Putamen (tissue), 1 donor: ENCODE measurements around the gene SMARCA5.

Experiments
- DNase-seq: peaks from one replicate; pipeline ENCODE4 v3.0.0-alpha.2; 2016; ENCODE audit warnings: low spot score

SMARCA5 gene

DNA sequence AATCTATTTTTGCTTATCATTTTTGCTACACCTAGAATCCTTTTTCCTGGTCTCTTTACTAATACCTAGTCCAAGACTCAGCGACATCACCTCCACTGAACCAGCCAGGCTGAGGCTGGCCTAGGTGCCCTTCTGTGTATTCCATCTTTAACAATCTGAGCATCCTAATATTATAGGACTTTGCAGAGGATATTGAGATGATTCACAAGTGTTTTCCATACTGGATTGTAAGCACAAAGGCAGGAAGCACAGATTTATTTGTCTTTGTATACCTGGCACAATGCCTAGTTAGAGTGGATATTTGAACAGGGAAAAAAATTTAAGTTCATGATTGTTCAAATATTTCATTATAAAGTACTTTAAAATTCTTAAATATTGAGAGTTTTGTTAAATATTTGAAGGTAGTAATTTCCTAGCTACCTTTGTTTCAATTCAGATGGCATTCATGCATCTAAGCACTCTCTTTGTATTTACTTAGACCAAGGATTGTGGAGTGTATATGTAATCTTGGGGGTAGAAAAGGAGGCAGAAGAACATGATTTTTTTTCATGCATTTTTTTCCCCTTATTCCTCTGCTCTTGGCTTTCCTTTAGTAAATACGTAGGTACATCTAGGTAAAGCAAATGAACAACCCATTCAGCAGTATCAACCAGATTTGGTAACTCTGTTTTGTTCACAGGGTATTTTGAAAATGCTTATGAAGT is 18.4 kb downstream of the SMARCA5 start:
- no peak for DNase-seq

DNA sequence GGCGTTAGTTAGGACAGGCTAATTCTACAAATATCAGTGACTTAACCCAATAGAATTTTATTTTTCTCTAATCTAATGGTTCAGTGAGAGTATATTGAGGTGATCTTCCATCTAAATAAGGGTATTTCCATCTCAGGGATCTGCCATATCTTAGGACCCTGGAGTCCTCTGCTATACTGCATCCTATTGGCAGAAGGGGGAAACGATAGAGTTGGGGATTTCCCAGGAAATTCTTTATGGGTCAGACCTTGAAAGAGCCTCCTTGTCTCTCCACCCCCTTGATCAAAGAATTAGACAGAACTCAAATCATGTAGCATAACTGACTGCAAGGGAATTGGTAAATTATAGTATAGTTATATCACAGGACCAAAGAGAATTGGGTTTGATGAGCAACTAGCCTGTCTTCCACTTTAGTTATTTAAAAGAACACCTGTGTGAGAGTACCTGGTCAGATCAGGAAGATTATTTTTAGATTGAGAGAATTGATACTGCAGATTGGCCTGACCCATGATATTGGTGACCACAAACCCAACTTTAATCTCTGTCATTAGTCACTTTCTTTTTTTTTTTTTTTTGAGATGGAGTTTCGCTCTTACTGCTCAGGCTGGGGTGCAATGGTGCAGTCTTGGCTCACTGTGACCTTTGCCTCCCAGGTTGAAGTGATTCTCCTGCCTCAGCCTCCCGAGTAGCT is 25.6 kb downstream of the SMARCA5 start:
- DNase-seq: no peak

- no peak for DNase-seq
Measured at GRCh38 chr4:143539670-143540023, 26.1 kb downstream of the SMARCA5 start.

DNA sequence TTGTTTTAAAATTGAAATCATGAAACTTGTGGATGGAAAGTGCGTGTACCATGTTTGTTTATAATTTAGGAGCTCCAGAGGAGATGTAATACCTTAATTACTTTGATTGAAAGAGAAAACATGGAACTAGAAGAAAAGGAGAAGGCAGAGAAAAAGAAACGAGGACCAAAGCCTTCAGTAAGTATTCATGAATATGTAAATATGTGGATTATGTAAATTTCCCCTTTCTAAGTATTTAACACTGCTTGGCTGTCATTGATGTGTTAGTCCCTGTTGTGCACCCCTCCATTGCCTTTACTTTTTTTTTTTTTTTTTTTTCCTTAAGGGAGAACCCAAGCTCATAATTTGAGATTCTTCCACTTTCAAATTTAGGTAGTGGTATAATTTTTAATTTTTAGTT is 36.4 kb downstream of the SMARCA5 start:
- no peak for DNase-seq

DNA sequence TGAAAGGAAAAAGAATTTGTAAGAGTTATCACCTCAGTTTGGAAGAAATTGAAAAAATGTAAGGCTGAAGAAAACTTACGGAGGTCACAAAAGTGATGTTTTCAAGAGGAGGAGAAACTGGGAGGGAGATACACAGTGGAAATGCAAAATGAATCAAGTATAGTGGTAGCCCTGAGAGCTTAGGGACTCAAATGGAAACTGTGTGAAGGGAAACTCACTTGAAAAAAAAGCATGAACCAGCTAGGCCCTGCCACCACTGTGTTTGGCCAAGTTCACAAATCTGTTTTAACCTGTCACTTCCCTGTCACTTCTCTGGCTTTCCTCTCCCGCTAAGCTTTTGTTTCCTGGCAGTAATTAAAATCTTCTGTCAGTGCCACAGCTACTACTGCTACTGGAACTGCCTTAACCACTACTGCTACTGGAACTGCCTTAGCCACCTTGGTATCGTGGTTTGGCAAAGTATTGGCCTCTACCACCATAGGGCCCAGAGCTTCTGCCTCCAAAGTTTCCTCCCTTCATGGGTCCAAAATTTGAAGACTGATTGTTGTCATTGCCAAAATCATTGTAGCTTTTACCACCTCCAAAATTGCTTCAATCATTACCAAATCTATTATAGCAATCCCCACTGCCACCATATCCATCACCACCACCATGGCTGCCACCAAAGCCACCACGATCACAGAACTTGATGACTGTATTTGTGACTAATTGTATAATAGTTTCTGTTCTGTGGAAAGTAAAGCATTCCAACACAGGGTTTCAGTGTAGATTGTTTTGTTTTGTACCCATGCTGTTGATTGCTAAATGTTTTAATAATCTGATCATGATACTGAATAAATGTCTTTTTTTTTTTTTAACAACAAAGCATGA is 41.5 kb downstream of the SMARCA5 start:
- DNase-seq: no peak

GRCh38 chr4:143555676-143556075 is 42.2 kb downstream of the SMARCA5 start:
- DNase-seq: no peak

DNA sequence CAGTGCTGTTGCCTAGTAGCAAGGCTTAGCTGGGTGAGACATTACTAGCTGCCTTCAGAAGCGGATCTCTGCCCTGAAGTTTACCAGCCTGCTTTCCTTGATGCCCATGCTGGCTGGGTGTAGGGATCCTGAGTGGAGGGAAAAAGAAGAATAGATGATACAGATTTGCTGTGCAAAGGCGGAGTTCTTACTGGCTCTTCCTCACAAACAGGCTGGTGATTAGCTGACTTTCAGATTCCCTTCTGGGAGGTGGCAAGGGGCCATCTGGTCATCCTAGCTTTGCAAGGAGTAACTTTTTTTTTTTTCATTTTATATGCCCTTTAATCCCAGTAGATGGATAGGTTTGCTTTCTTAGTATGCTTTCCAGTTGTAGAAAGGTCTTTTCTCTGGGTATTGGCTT is 44.8 kb downstream of the SMARCA5 start:
- no peak for DNase-seq

- peak; percentile 45 for DNase-seq
Measured at GRCh38 chr4:143558823-143559756, 45.6 kb downstream of the SMARCA5 start.

GRCh38 chr4:143559757-143560147 is 46.2 kb downstream of the SMARCA5 start:
- DNase-seq: no peak

DNA sequence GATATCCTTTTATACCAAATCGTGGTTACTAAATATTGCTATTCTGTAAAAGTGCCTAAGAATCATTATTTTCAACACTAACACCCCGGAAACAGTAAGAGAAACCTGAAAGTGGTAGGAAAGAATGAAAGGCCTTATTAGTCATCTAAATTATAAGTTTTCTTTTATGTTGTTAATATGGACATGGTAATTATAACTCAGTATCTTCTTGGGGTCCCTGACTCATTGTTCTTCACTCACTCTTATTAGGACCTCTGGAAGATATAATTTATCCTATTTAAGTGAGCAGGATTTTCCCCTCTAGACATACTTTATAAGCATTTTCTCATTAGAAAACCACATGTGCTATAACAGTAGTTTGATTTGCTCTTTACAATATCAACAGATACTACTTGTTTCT is 51.0 kb downstream of the SMARCA5 start:
- DNase-seq: no peak

GRCh38 chr4:143575331-143575730 is 61.8 kb downstream of the SMARCA5 start:
- no peak for DNase-seq

- DNase-seq: no peak
Measured at GRCh38 chr4:143581331-143581946, 67.9 kb downstream of the SMARCA5 start.

- no peak for DNase-seq
Measured at GRCh38 chr4:143585548-143585947, 72.0 kb downstream of the SMARCA5 start.

GRCh38 chr4:143586080-143586479 is 72.6 kb downstream of the SMARCA5 start:
- DNase-seq: no peak

GRCh38 chr4:143587703-143588102 is 74.2 kb downstream of the SMARCA5 start:
- DNase-seq: no peak

DNA sequence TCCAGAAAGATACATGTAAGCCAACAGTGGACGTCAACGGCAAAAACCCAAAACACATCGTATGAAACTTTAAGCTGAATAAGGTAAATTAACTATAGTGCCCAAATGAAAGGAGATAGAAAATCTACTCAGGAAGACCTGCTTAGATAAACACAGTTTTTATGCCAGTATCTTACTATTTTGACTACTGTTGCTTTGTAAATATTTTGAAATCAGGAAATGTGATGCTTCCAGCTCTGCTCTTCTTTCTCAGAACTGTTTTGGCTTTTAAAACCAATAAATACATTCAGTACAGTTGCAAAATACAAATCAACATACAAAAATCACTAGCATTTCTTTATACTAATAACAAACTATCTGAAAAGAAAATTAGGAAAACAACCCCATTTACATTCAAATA is 83.8 kb downstream of the SMARCA5 start:
- DNase-seq: no peak

DNA sequence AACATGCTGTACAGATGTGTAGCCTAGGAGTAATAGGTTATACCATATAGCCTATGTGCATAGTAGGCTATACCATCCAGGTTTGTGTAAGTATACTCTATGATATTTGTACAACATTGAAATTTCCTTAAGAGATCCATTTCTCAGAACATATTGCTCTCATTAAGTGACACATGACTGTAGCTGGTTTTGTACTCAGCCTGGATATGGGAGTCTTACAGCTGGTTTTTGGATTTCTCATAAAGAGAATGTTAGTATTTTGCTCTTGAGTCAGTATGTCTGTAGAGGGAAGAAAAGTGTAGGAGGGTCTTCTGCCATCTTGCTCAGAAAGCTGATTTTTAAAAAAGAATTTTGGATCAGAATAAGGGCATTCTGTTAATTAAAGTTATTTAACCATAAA is 85.3 kb downstream of the SMARCA5 start:
- no peak for DNase-seq

DNA sequence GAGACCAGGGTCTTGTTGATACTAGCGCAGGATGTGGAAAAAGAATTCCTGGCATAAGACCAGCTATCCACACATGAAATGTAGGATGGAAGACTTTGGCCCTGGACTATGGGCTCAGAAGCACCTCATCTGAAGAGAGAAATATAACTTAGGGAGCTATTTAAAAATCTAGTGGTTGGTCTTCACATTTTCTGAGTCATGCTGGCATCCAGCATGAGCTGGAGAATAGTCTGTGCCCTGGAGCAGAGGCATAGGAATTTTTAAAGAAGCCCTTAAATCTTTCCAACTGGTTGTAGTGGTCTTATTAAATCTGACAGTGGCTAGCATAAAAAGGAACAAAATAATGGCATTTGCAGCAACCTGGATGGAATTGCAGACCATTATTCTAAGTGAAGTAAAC is 86.3 kb downstream of the SMARCA5 start:
- DNase-seq: no peak

DNA sequence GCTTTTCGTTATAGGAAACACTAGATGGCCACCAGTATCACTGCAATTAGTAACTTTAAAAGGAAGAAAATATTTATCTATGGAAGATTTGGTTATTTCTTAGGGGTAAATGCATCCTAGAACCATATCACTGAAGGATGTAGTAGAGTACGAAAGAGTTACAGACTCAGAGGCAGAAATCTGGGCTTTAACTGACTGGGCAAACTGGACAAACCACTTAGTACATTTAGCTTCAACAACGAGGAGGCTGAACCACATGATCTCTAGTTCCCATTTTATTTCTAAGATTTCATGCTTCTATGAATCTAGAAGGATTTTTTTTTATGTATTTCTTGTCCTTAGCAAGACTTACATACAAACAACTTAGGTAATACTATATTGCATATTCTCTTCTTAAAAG is 93.0 kb downstream of the SMARCA5 start:
- DNase-seq: no peak
